HFF-Myc (cell line): ENCODE measurements around the gene ZNF175.

Source experiments
- DNase-seq: peaks from one replicate; pipeline ENCODE4 v3.0.0-alpha.2; 2011; ENCODE audit warnings: low read depth; ENCODE audit errors: extremely low read depth
- H3K4me3 ChIP-seq: replicated peaks from 2 replicates; pipeline ENCODE4 v1.5.1; 2011; ENCODE audit warnings: low read depth, mild to moderate bottlenecking, control low read depth, low read length
- TF ChIP-seq, protein P1 (sequence below): IDR thresholded peaks from 2 replicates; pipeline ENCODE4 v1.5.1; 2012; ENCODE audit warnings: mild to moderate bottlenecking, low read depth, low read length, control low read depth; ENCODE audit errors: missing control alignments

Gene ZNF175

DNA sequence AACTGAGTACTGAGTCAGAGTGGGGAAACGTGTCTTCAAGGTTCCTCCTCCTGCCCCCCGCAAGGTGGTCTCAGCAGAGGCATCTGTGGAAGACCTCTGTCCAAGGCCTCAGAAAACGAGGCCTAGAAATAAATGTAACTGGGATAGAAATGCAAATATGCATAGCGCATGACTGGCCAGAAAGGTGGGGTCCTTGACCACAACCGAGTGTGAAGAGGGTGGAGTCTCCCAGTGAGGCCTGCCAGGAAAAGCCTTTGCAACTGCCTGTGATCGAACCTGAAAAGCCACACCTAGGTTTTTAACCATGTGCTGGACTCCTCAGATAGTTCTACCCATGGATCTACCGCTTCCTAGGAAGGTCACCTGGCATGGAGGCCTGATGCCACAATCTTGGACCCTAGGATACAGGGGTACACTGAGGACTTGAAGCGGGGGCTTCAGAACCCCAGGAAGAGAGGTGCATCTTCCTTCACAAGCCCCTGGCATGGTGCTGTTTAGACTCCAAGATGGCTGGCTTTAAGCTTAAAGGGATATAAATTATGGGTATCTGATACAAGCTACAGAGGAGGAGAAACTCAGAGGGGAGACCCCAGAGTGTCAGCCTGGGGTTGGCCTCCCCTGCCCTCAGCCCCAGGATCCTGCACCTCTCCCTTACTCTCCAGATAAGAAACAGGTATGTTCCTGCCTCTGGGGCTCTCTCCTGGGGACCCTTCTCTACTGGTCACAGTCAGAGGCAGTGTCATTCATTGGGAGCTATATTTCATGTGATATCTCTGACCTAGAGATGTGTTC, 21.4 kb upstream of the ZNF175 start:
- DNase-seq: no peak
- no peak overlapping the region for H3K4me3 ChIP-seq
- TF ChIP-seq, protein P1, sequence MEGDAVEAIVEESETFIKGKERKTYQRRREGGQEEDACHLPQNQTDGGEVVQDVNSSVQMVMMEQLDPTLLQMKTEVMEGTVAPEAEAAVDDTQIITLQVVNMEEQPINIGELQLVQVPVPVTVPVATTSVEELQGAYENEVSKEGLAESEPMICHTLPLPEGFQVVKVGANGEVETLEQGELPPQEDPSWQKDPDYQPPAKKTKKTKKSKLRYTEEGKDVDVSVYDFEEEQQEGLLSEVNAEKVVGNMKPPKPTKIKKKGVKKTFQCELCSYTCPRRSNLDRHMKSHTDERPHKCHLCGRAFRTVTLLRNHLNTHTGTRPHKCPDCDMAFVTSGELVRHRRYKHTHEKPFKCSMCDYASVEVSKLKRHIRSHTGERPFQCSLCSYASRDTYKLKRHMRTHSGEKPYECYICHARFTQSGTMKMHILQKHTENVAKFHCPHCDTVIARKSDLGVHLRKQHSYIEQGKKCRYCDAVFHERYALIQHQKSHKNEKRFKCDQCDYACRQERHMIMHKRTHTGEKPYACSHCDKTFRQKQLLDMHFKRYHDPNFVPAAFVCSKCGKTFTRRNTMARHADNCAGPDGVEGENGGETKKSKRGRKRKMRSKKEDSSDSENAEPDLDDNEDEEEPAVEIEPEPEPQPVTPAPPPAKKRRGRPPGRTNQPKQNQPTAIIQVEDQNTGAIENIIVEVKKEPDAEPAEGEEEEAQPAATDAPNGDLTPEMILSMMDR: no peak

DNA sequence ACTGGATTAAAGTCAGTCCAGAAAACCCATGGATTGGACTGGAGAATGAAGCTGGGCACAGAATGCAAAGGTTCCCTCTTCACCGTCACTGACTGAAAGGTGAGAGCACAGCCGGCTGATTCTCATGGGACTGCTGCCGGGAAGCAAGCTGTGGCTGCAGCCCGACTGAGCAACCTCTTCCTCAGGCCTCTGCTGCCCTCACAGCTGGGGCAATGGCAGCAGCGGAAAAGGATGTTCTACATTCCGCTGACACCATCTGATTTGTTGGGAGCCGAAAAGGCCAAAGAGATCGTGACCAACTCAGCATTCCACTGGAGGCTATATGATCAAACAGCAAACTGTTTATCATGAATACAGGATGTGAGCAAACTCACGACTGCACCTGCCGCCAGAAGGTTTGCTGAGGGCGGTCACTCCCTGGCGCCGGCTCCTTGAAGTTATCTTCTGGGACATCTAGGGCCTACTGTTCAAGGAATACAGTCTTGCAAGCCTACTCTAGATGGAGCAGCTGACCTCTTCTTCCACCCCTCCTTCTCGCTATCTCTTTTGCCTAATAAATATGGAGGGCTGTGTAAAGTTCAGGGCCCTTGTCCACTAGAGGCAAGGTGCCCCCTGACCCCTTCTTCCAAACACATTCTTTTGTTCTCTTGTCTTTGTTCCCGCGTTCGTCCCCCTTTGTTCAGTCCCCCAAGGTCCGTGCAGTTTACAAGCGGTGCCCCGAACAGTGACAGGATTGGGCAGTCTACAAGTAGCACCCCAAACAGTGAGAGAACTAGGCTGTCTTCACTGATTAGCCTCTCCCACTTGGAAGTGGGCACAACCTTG, 20.0 kb upstream of the ZNF175 start:
- DNase-seq: no peak
- TF ChIP-seq, protein P1: no peak
- H3K4me3 ChIP-seq: no peak overlapping the region

DNA sequence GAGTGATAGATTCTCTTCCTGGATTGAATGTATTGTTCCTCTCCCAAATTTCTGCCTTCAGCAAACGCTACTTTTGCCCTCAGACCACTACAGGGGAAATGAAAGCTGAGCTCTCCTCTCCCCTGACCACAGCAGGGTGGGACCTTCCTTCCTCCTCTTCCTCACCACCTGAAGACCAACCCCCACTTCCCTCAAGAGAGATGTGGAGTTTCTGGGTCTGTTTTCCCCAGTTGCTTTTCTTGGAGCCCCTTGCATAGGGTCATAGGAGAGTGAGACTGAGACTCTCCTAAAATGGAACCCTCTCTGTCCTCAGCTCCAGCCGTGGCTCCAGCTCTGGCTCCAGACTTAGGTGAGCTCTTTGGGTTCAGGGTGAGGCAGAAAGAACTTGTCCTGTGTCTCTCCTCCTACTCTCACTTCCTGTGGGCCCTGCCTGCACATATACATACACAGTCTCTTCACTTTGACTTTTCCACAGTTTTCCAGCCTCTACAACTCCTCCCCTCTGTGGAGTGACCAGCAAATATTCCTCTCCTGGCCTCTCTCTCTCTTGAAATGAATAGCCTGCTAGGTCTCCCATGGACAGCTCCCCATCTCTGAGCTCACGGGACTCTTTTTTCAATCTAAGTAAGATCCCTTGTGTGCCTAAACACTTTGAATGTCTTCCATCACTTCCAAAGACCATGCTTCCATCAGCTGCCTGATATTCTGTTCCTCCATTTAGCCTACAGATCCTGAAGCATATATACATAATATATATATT, 19.2 kb upstream of the ZNF175 start:
- TF ChIP-seq, protein P1: no peak
- no peak overlapping the region for H3K4me3 ChIP-seq
- DNase-seq: no peak

DNA sequence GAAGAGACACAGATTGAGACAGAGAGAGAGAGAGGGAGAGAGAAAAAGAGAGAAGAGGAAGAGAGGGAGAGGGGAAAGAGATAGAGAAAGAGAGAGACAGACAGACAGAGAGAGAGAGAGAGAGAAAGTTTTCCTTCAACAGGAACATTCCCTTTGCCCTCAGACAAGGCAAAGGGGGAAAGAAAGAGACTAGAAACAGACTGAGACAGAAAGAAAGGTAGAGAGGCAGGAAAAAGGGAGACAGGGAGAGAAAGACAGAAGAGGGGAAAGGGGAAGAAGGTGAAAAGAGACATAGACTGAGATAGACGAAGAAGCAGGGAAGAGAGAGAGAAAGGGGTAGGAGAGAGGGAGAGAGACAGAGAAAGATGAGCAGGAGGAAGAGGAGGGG, 18.5 kb upstream of the ZNF175 start:
- TF ChIP-seq, protein P1: no peak
- DNase-seq: no peak
- H3K4me3 ChIP-seq: no peak overlapping the region

DNA sequence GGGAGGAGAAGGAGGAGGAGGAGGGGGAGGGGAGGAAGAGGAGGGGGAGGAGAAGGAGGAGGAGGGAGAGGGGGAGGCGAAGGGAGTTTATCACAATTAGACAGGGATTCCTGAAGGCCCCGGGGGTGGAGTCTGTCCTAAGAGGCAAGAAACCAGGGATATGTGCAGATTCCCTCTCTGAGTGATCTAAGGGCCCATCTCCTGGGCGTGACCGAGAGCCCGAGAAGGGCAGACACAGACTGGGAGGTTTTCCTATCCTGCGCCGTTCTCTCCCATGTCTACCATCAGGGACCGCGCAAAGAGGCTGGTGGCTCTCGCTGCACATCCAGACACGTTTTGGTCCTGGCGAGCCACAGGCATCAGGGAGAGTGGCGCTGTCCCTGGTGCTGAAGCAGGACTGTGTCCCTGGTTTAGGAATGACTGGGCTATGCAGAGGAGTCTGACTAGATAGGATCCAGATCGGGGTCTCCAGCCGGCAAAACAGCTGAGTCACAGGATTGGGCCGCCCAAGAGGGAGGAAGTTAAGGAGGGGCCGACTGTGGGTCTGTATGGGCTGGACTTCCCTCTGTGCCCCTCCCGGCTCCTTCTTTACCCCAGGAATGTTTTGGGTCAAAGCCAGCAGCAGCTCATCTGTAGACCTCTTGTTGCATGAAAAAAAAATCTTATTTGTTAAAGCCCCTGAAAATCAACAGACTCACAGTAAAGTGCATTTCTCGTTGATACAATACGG, 17.9 kb upstream of the ZNF175 start:
- TF ChIP-seq, protein P1: no peak
- no peak overlapping the region for H3K4me3 ChIP-seq
- peak; percentile 53 for DNase-seq

DNA sequence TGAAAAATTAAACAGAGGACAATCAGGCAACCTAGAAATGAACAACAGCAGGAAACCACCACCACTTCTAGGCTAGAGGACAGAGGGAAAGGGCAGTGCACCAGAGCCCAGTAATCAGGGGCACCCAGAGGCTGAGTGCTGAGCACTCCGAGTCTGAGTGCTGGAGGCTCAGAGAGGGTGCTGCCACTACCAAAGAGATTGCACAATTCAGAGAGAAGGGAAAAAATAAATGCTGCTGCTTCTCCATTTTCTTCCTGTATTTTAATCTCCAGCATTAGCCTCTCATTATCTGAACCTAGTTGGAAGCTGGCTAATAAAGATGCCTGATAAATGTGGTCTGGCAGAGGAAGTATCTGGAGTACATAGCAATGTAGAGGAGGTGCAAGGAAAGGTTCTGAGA, 11.8 kb upstream of the ZNF175 start:
- DNase-seq: no peak
- no peak overlapping the region for H3K4me3 ChIP-seq
- TF ChIP-seq, protein P1: no peak
